ENCODE data around the gene LPGAT1.
A peak's percentile ranks its signal among the peaks of the same experiment; 100 is the strongest.

The LPGAT1 gene

DNA sequence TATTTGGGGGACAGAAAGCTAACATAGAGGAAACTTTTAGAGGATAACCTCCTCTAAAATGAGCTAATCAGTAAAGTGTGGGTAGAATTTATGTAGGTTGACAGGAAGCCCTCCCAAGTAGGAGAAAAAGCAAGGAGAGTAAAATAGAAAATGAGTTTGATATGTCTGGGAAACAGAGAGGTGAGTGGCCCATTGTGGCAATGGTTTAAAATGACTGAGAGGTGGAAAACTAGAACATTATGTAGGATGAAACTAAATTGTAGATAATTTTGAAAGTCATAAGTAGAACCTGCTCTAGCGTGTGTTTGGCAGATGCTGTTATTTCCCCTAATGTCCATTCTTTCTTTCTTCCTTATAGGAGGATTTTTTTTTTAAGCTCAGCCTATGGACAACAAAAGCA is 8.5 kb upstream of the LPGAT1 start:
- peak; percentile 23 for DNase-seq (ENCODE audit: low read depth)
- H3K4me3 ChIP-seq (ENCODE audit: low read depth, low read length) = no peak overlapping the region
- TF ChIP-seq, protein P1, sequence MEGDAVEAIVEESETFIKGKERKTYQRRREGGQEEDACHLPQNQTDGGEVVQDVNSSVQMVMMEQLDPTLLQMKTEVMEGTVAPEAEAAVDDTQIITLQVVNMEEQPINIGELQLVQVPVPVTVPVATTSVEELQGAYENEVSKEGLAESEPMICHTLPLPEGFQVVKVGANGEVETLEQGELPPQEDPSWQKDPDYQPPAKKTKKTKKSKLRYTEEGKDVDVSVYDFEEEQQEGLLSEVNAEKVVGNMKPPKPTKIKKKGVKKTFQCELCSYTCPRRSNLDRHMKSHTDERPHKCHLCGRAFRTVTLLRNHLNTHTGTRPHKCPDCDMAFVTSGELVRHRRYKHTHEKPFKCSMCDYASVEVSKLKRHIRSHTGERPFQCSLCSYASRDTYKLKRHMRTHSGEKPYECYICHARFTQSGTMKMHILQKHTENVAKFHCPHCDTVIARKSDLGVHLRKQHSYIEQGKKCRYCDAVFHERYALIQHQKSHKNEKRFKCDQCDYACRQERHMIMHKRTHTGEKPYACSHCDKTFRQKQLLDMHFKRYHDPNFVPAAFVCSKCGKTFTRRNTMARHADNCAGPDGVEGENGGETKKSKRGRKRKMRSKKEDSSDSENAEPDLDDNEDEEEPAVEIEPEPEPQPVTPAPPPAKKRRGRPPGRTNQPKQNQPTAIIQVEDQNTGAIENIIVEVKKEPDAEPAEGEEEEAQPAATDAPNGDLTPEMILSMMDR (IDR thresholded peaks at IDR 0.05; ENCODE audit: insufficient read depth, low read depth, low read length, missing control alignments) = no peak

DNA sequence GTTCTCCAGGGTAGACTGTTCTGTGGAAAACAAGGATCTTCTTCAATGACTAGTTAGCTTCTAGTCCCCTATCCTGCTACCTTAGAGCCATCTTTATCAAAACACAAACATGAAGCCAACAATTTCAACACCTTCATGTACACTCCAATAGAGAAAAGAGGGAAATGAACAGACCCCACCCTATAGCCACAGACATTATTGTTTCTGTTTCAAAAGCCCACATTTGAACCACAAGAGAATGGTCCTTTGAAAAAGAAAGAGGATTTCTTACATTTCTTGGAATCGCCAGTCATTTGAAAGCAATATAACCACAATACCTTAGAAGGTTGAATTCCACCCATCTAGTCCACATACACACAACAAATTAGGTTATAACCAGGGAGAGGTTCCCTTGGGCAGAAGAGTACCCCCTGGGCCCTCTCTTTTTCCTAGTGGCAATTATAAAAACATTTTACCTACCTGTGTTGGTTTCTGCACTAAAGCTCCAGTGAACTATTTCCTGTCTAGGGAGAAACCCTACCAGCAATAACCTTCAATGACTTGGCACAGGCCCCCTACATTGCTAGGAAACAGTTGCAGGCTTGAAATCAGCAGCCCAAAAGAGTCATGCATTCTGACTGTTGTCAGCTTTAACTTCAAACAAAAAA is 2.7 kb upstream of the LPGAT1 start:
- DNase-seq (ENCODE audit: low read depth) = peak; percentile 46
- no peak overlapping the region for H3K4me3 ChIP-seq (ENCODE audit: low read depth, low read length)

DNA sequence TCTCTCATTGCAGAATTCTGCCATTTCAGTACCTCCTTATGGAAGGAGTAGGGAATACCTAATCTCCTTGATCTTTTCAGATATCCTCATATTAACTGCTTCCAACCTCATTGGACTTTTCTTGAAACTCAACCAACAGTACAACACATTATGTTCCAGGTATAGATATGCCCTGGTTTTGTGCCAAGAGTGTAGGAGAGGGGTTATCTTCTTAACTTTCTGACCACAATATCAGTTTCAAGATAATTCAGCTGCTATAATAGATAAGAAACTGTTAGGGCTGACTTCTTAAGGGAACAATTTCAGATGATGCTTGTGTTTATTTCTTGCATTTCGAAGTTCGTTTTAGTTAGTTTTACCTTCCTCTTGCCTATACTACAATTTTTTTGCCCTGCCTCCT is 2.1 kb upstream of the LPGAT1 start:
- no peak overlapping the region for H3K4me3 ChIP-seq (ENCODE audit: low read depth, low read length)
- TF ChIP-seq, protein P1 (IDR thresholded peaks at IDR 0.05; ENCODE audit: insufficient read depth, low read depth, low read length, missing control alignments) = no peak
- DNase-seq (ENCODE audit: low read depth) = peak; percentile 33

More for the DNA sequence above, 2.7 kb upstream of the LPGAT1 start:
- TF ChIP-seq, protein P1 (IDR thresholded peaks at IDR 0.05; ENCODE audit: insufficient read depth, low read depth, low read length, missing control alignments) = no peak

DNA sequence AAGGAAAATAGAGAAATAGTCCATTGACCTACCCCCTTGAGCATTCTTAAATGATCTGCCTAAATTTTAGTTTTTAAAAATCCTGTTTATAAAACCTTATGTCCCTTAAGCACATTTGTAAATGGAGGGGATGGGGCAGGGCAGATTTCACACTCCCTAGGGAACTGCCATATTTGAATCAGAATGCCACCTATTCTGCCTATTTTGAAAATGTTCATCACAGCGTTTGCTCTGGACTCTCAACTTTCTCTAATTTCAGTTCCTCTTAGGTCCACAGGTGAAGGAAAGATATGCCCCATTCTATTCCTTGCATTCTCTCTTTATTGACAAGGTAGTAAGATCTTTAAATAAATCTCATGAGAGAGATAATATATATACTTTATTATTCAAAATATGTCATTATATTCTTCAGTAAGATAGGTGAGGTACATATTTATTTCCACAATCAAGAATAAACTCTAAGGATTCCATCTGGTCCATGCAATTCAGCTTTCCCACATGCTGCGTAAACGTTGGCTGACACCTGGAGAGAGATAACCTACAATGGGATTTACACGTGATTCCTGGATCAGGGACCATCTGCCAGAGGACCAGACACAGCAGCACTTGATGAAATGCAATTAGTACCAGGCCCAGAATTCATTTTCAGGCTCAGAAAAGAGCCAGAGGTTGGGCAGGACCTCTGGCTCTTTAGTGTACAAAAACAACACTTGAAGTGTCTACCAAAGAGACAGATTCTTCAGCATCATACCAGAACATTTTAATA is 1.2 kb upstream of the LPGAT1 start:
- peak overlapping the region; percentile 95 for H3K4me3 ChIP-seq (ENCODE audit: low read depth, low read length)
- TF ChIP-seq, protein P1 (IDR thresholded peaks at IDR 0.05; ENCODE audit: insufficient read depth, low read depth, low read length, missing control alignments) = no peak
- peak; percentile 48 for DNase-seq (ENCODE audit: low read depth)

DNA sequence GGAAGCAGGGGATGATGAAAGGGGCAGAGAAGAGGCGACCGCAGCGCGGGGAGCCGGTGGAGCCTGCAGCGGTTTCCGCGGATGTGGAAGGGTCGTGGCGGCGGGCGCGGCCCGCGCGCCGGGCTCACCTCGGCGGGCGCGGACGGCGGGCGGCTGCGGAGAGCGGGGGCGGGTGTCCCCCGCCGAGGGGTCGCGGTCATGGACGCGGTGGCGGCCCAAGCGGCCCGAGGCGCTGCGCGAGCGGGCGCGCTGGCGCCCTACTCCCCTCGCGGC is 572 bp downstream of the LPGAT1 start:
- TF ChIP-seq, protein P1 (IDR thresholded peaks at IDR 0.05; ENCODE audit: insufficient read depth, low read depth, low read length, missing control alignments) = no peak
- peak overlapping the region; percentile 95 for H3K4me3 ChIP-seq (ENCODE audit: low read depth, low read length)
- no peak for DNase-seq (ENCODE audit: low read depth)

DNA sequence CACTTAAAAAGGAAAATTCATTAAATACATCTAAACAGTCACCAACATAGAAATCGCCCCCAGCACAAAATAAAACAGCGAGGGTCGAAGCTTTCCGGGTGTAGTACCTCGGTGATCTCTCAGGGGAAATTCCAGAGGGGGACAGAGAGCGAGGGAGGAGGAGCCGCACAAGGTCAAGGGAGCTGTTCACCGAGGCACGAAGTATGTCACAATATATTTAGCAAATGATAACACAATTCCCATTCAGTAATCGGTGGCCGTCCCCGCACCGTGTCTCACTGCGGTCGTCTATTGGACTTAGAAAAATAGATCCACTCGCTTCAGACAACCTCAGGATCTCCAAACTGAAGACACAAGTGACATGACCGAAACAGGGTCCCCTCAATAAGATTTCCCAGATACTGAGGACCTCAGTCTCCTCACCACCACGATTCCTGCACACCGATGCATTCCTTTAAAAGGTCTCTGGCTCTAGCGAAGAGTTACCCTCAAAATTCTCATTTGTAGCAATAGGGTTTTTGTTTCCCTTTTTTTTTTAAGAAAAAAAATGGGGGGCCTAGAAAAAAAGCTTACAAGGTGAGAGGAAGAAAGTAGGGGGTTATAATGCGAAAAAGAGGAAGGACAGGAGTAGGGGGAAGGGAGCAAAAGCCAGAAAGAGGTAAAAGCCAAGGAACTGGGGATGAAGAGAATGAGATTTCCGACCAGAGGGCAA is 1.1 kb downstream of the LPGAT1 start:
- DNase-seq (ENCODE audit: low read depth) = peak; percentile 19
- TF ChIP-seq, protein P1 (IDR thresholded peaks at IDR 0.05; ENCODE audit: insufficient read depth, low read depth, low read length, missing control alignments) = no peak
- peak overlapping the region; percentile 95 for H3K4me3 ChIP-seq (ENCODE audit: low read depth, low read length)
